Activated T-cell treated with anti-CD3 and anti-CD28 coated beads, Interleukin-2, amount 50 U/mL, for 72 hours (primary cell): Measurements from ENCODE around the gene PDE11A. TPM values are rescaled to one million over a fixed set of nuclear protein-coding genes. Genes with fewer than 3 reads are reported as not detected.

Source experiments
- ATAC-seq, 2 donors: fragments of 150-1000 bp; cut with Tn5 transposase; replicated peaks in 1 of 2; 2 replicates each; pipeline ENCODE4 v1.10.0; 2021; ENCODE audit warnings: moderate library complexity in 2 of 2, mild to moderate bottlenecking in 1 of 2
- DNase-seq, 2 donors: peaks; one replicate each; pipeline ENCODE4 v3.0.0; 2021 to 2022; ENCODE audit warnings: mixed read lengths in 1 of 2
- H3K27ac Mint-ChIP-seq: one replicate; pipeline ENCODE4 v1.8.0; 2022; ENCODE audit warnings: mild to moderate bottlenecking, moderate library complexity, mixed read lengths
- H3K27me3 Mint-ChIP-seq: one replicate; pipeline ENCODE4 v1.8.0; 2022; ENCODE audit warnings: low read depth, mixed read lengths
- H3K36me3 Mint-ChIP-seq, 2 donors: one replicate each; pipeline ENCODE4 v1.8.0; 2022; ENCODE audit warnings: mixed read lengths in 2 of 2, mild to moderate bottlenecking in 1 of 2; ENCODE audit not compliant: insufficient read depth in 2 of 2
- H3K4me1 Mint-ChIP-seq: one replicate; pipeline ENCODE4 v1.8.0; 2022; ENCODE audit warnings: low read depth, mixed read lengths
- H3K4me3 Mint-ChIP-seq, 2 donors: one replicate each; pipeline ENCODE4 v1.8.0; 2022; ENCODE audit warnings: mild to moderate bottlenecking in 2 of 2, mixed read lengths in 2 of 2, moderate library complexity in 2 of 2
- H3K9me3 Mint-ChIP-seq, 2 donors: one replicate each; pipeline ENCODE4 v1.8.0; 2022; ENCODE audit warnings: mixed read lengths in 2 of 2
- total RNA-seq, 2 donors: library from RNA; stranded (reverse); gene quantifications; one replicate each; pipeline ENCODE4 v1.2.3, GENCODE V29; 2022

PDE11A gene
- total RNA-seq, 2 donors from 2014 or later: not detected

GRCh38 chr2:177616731-177617130 lies 455.8 kb downstream of the PDE11A start:
- DNase-seq (no peak), ATAC-seq (no peak)
- H3K36me3 Mint-ChIP-seq: no peaks in the 10 kb centered on the region
- no peak overlapping the region for H3K27ac Mint-ChIP-seq
- H3K9me3 Mint-ChIP-seq: peaks cover 0 to 2% of the 10 kb centered on the region in 2 donors
- H3K4me1 Mint-ChIP-seq: peaks cover 9% of the 10 kb centered on the region
- no peaks in the 10 kb centered on the region for H3K27me3 Mint-ChIP-seq
- no peak overlapping the region for H3K4me3 Mint-ChIP-seq

- Mint-ChIP-seq H3K27me3 (no peaks in the 10 kb centered on the region), H3K27ac (no peak overlapping the region)
Observed at GRCh38 chr2:177616066-177616465, 456.5 kb downstream of the PDE11A start.

GRCh38 chr2:177612659-177613058 lies 459.9 kb downstream of the PDE11A start:
- Mint-ChIP-seq H3K4me3 (no peak overlapping the region), H3K36me3 (peaks cover 0 to 2% of the 10 kb centered on the region in 2 donors), H3K27me3 (no peaks in the 10 kb centered on the region), H3K4me1 (no peaks in the 10 kb centered on the region), H3K9me3 (peaks cover 0 to 5% of the 10 kb centered on the region in 2 donors), H3K27ac (no peak overlapping the region)
- no peak for DNase-seq
- no peak for ATAC-seq

More at GRCh38 chr2:177616066-177616465, 456.5 kb downstream of the PDE11A start:
- Mint-ChIP-seq H3K9me3 (peaks cover 0 to 2% of the 10 kb centered on the region in 2 donors), H3K36me3 (no peaks in the 10 kb centered on the region), H3K4me1 (peaks cover 9% of the 10 kb centered on the region), H3K4me3 (no peak overlapping the region)
- ATAC-seq: no peak
- no peak for DNase-seq

GRCh38 chr2:177611310-177611886 lies 461.2 kb downstream of the PDE11A start:
- Mint-ChIP-seq H3K27ac (no peak overlapping the region), H3K9me3 (peaks cover 0 to 5% of the 10 kb centered on the region in 2 donors), H3K4me3 (no peak overlapping the region), H3K27me3 (no peaks in the 10 kb centered on the region), H3K36me3 (peaks cover 0 to 3% of the 10 kb centered on the region in 2 donors), H3K4me1 (no peaks in the 10 kb centered on the region)
- DNase-seq (no peak), ATAC-seq (no peak)

- Mint-ChIP-seq H3K27ac (no peak overlapping the region), H3K4me3 (no peak overlapping the region)
- ATAC-seq: no peak
Observed at GRCh38 chr2:177610813-177611212, 461.8 kb downstream of the PDE11A start.

GRCh38 chr2:177606636-177607035 lies 465.9 kb downstream of the PDE11A start:
- Mint-ChIP-seq H3K9me3 (peaks cover 0 to 5% of the 10 kb centered on the region in 2 donors), H3K4me1 (no peaks in the 10 kb centered on the region), H3K27ac (no peak overlapping the region), H3K36me3 (peaks cover 0 to 3% of the 10 kb centered on the region in 2 donors), H3K4me3 (no peak overlapping the region), H3K27me3 (no peaks in the 10 kb centered on the region)
- ATAC-seq (no peak), DNase-seq (no peak)

More at GRCh38 chr2:177610813-177611212, 461.8 kb downstream of the PDE11A start:
- H3K27me3 Mint-ChIP-seq: no peaks in the 10 kb centered on the region
- no peaks in the 10 kb centered on the region for H3K4me1 Mint-ChIP-seq
- H3K9me3 Mint-ChIP-seq: peaks cover 0 to 5% of the 10 kb centered on the region in 2 donors
- DNase-seq: no peak
- peaks cover 0 to 3% of the 10 kb centered on the region in 2 donors for H3K36me3 Mint-ChIP-seq

- Mint-ChIP-seq H3K36me3 (peaks cover 0 to 3% of the 10 kb centered on the region in 2 donors), H3K27me3 (no peaks in the 10 kb centered on the region), H3K27ac (no peak overlapping the region), H3K4me1 (no peaks in the 10 kb centered on the region), H3K4me3 (no peak overlapping the region), H3K9me3 (peaks cover 2 to 5% of the 10 kb centered on the region in 2 donors)
- DNase-seq (peak in 1 of 2 donors; percentile 11), ATAC-seq (no peak)
Observed at GRCh38 chr2:177604271-177605065, 468.1 kb downstream of the PDE11A start.

GRCh38 chr2:177603768-177604167 lies 468.8 kb downstream of the PDE11A start:
- Mint-ChIP-seq H3K27me3 (no peaks in the 10 kb centered on the region), H3K27ac (no peak overlapping the region), H3K9me3 (peaks cover 2 to 3% of the 10 kb centered on the region in 2 donors), H3K4me1 (no peaks in the 10 kb centered on the region), H3K36me3 (peaks cover 0 to 3% of the 10 kb centered on the region in 2 donors), H3K4me3 (no peak overlapping the region)
- ATAC-seq (no peak), DNase-seq (no peak)

- Mint-ChIP-seq H3K36me3 (peaks cover 0 to 3% of the 10 kb centered on the region in 2 donors), H3K27me3 (no peaks in the 10 kb centered on the region), H3K27ac (no peak overlapping the region), H3K9me3 (peaks cover 2 to 3% of the 10 kb centered on the region in 2 donors), H3K4me3 (no peak overlapping the region), H3K4me1 (no peaks in the 10 kb centered on the region)
- no peak for DNase-seq
- no peak for ATAC-seq
Observed at GRCh38 chr2:177603181-177603580, 469.4 kb downstream of the PDE11A start.

GRCh38 chr2:177602611-177603164 lies 469.9 kb downstream of the PDE11A start:
- ATAC-seq: no peak
- DNase-seq: no peak
- no peak overlapping the region for H3K27ac Mint-ChIP-seq
- no peaks in the 10 kb centered on the region for H3K4me1 Mint-ChIP-seq
- H3K4me3 Mint-ChIP-seq: no peak overlapping the region
- H3K9me3 Mint-ChIP-seq: peaks cover 1 to 2% of the 10 kb centered on the region in 2 donors
- peaks cover 0 to 2% of the 10 kb centered on the region in 2 donors for H3K36me3 Mint-ChIP-seq
- no peaks in the 10 kb centered on the region for H3K27me3 Mint-ChIP-seq

- DNase-seq (no peak), ATAC-seq (no peak)
- no peak overlapping the region for H3K27ac Mint-ChIP-seq
- peaks cover 0 to 2% of the 10 kb centered on the region in 2 donors for H3K9me3 Mint-ChIP-seq
- H3K27me3 Mint-ChIP-seq: no peaks in the 10 kb centered on the region
- H3K4me3 Mint-ChIP-seq: no peak overlapping the region
- no peaks in the 10 kb centered on the region for H3K4me1 Mint-ChIP-seq
- H3K36me3 Mint-ChIP-seq: no peaks in the 10 kb centered on the region
Observed at GRCh38 chr2:177600917-177601316, 471.7 kb downstream of the PDE11A start.

- H3K9me3 Mint-ChIP-seq: peaks cover 0 to 2% of the 10 kb centered on the region in 2 donors
- H3K4me3 Mint-ChIP-seq: no peak overlapping the region
- H3K27me3 Mint-ChIP-seq: no peaks in the 10 kb centered on the region
- H3K27ac Mint-ChIP-seq: no peak overlapping the region
- no peaks in the 10 kb centered on the region for H3K36me3 Mint-ChIP-seq
- DNase-seq: no peak
- no peaks in the 10 kb centered on the region for H3K4me1 Mint-ChIP-seq
- ATAC-seq: no peak
Observed at GRCh38 chr2:177599956-177600355, 472.6 kb downstream of the PDE11A start.

- Mint-ChIP-seq H3K36me3 (no peaks in the 10 kb centered on the region), H3K9me3 (peaks cover 0 to 2% of the 10 kb centered on the region in 2 donors), H3K27ac (no peak overlapping the region), H3K27me3 (no peaks in the 10 kb centered on the region), H3K4me1 (no peaks in the 10 kb centered on the region), H3K4me3 (no peak overlapping the region)
- ATAC-seq (no peak), DNase-seq (no peak)
Observed at GRCh38 chr2:177599139-177599688, 473.4 kb downstream of the PDE11A start.
